Activated T-helper 1 cell treated with anti-CD3 and anti-CD28 coated beads, Interleukin-12 subunit alpha, Interleukin-12 subunit beta, Interleukin-2, Interleukin-4 antibody, amounts not matched to agents 30 ng/mL and 10 ng/mL and 1 ng/mL, durations not matched to agents 14 hours and 24 hours and 36 hours (primary cell): Measurements from ENCODE around the gene PLEKHA1. TPM values are rescaled to one million over a fixed set of nuclear protein-coding genes. Genes with fewer than 3 reads are reported as not detected.

Source experiments
- DNase-seq: peaks from one replicate; pipeline ENCODE4 v3.0.0; 2021; ENCODE audit warnings: low spot score
- H3K27ac Mint-ChIP-seq: one replicate; pipeline ENCODE4 v1.8.0; 2021; ENCODE audit warnings: mild to moderate bottlenecking, mixed read lengths
- H3K27me3 Mint-ChIP-seq: one replicate; pipeline ENCODE4 v1.8.0; 2022; ENCODE audit warnings: mild to moderate bottlenecking, moderate library complexity, mixed read lengths; ENCODE audit not compliant: insufficient read depth
- H3K36me3 Mint-ChIP-seq: one replicate; pipeline ENCODE4 v1.8.0; 2021; ENCODE audit warnings: low read depth, mixed read lengths
- H3K4me1 Mint-ChIP-seq: one replicate; pipeline ENCODE4 v1.8.0; 2021; ENCODE audit warnings: low read depth, mixed read lengths
- H3K4me3 Mint-ChIP-seq: one replicate; pipeline ENCODE4 v1.8.0; 2021; ENCODE audit warnings: mild to moderate bottlenecking, moderate library complexity, mixed read lengths
- H3K9me3 Mint-ChIP-seq: one replicate; pipeline ENCODE4 v1.8.0; 2021; ENCODE audit warnings: mixed read lengths
- intact Hi-C: fragments of 100-400 bp; cut with micrococcal nuclease; formaldehyde crosslinking; loops from one replicate; pipeline ENCODE4 v1.15.1; 2024
- total RNA-seq: library from RNA; stranded (reverse); gene quantifications from 2 replicates; pipeline ENCODE4 v1.2.3, GENCODE V29; 2022

The PLEKHA1 gene
- total RNA-seq, 1 donor from 2014 or later: 4.1 TPM

- intact Hi-C loops: no loop called here
- peaks cover 26% of the 10 kb centered on the region for H3K27me3 Mint-ChIP-seq
- DNase-seq: no peak
- H3K4me1 Mint-ChIP-seq: peaks cover 10% of the 10 kb centered on the region
- no peak overlapping the region for H3K4me3 Mint-ChIP-seq
- no peaks in the 10 kb centered on the region for H3K9me3 Mint-ChIP-seq
- no peak overlapping the region for H3K27ac Mint-ChIP-seq
- peaks cover 2% of the 10 kb centered on the region for H3K36me3 Mint-ChIP-seq
Observed at GRCh38 chr10:122391875-122392274, 17.4 kb downstream of the PLEKHA1 start.

GRCh38 chr10:122392835-122393234 lies 18.3 kb downstream of the PLEKHA1 start:
- no peak for DNase-seq
- Mint-ChIP-seq H3K4me3 (no peak overlapping the region), H3K9me3 (no peaks in the 10 kb centered on the region), H3K36me3 (peaks cover 2% of the 10 kb centered on the region), H3K4me1 (peaks cover 10% of the 10 kb centered on the region), H3K27me3 (peaks cover 26% of the 10 kb centered on the region), H3K27ac (no peak overlapping the region)
- intact Hi-C loops: no loop called here

GRCh38 chr10:122393288-122393687 lies 18.8 kb downstream of the PLEKHA1 start:
- Mint-ChIP-seq H3K9me3 (no peaks in the 10 kb centered on the region), H3K27ac (no peak overlapping the region), H3K36me3 (peaks cover 2% of the 10 kb centered on the region), H3K4me3 (no peak overlapping the region), H3K4me1 (peaks cover 6% of the 10 kb centered on the region), H3K27me3 (peaks cover 23% of the 10 kb centered on the region)
- DNase-seq: no peak
- intact Hi-C loops: no loop called here

GRCh38 chr10:122402548-122403131 lies 28.1 kb downstream of the PLEKHA1 start:
- DNase-seq: no peak
- Mint-ChIP-seq H3K4me1 (peaks cover 8% of the 10 kb centered on the region), H3K36me3 (peaks cover 4% of the 10 kb centered on the region), H3K4me3 (no peak overlapping the region), H3K27ac (no peak overlapping the region), H3K27me3 (peaks cover 2% of the 10 kb centered on the region), H3K9me3 (no peaks in the 10 kb centered on the region)
- intact Hi-C loops: no loop called here

- Mint-ChIP-seq H3K36me3 (peaks cover 4% of the 10 kb centered on the region), H3K27me3 (peaks cover 2% of the 10 kb centered on the region), H3K27ac (no peak overlapping the region), H3K4me1 (peaks cover 14% of the 10 kb centered on the region), H3K9me3 (no peaks in the 10 kb centered on the region), H3K4me3 (no peak overlapping the region)
- intact Hi-C loops: no loop called here
- no peak for DNase-seq
Observed at GRCh38 chr10:122404576-122404975, 30.1 kb downstream of the PLEKHA1 start.

- Mint-ChIP-seq H3K27me3 (peaks cover 8% of the 10 kb centered on the region), H3K4me1 (peaks cover 14% of the 10 kb centered on the region), H3K9me3 (no peaks in the 10 kb centered on the region), H3K4me3 (no peak overlapping the region), H3K36me3 (peaks cover 5% of the 10 kb centered on the region), H3K27ac (no peak overlapping the region)
- intact Hi-C loops: loop anchor here (1.0 to 5.0 kb wide), 3 partner anchors 9 to 35 kb away; partner anchors contain the start of gene PLEKHA1
- DNase-seq: no peak
Observed at GRCh38 chr10:122407375-122408125, 33.0 kb downstream of the PLEKHA1 start.

GRCh38 chr10:122413327-122413726 lies 38.8 kb downstream of the PLEKHA1 start:
- Mint-ChIP-seq H3K4me1 (peaks cover 19% of the 10 kb centered on the region), H3K9me3 (no peaks in the 10 kb centered on the region), H3K27me3 (peaks cover 9% of the 10 kb centered on the region), H3K4me3 (no peak overlapping the region), H3K27ac (no peak overlapping the region), H3K36me3 (peaks cover 9% of the 10 kb centered on the region)
- intact Hi-C loops: no loop called here
- no peak for DNase-seq

- H3K27me3 Mint-ChIP-seq: peaks cover 2% of the 10 kb centered on the region
- no peak for DNase-seq
- peaks cover 12% of the 10 kb centered on the region for H3K36me3 Mint-ChIP-seq
- H3K9me3 Mint-ChIP-seq: no peaks in the 10 kb centered on the region
- H3K4me1 Mint-ChIP-seq: peaks cover 41% of the 10 kb centered on the region
- no peak overlapping the region for H3K27ac Mint-ChIP-seq
- intact Hi-C loops: loop anchor here (1.0 kb wide), 1 partner anchor 42 kb away; no protein-coding TSS in a partner anchor
- H3K4me3 Mint-ChIP-seq: no peak overlapping the region
Observed at GRCh38 chr10:122417667-122418066, 43.2 kb downstream of the PLEKHA1 start.

- intact Hi-C loops: no loop called here
- H3K9me3 Mint-ChIP-seq: no peaks in the 10 kb centered on the region
- H3K4me1 Mint-ChIP-seq: peaks cover 41% of the 10 kb centered on the region
- no peak overlapping the region for H3K4me3 Mint-ChIP-seq
- no peak overlapping the region for H3K27ac Mint-ChIP-seq
- peaks cover 12% of the 10 kb centered on the region for H3K36me3 Mint-ChIP-seq
- H3K27me3 Mint-ChIP-seq: peaks cover 2% of the 10 kb centered on the region
- no peak for DNase-seq
Observed at GRCh38 chr10:122419016-122419415, 44.5 kb downstream of the PLEKHA1 start.

- H3K4me1 Mint-ChIP-seq: peaks cover 41% of the 10 kb centered on the region
- H3K27ac Mint-ChIP-seq: no peak overlapping the region
- no peaks in the 10 kb centered on the region for H3K27me3 Mint-ChIP-seq
- H3K4me3 Mint-ChIP-seq: no peak overlapping the region
- intact Hi-C loops: no loop called here
- H3K9me3 Mint-ChIP-seq: no peaks in the 10 kb centered on the region
- H3K36me3 Mint-ChIP-seq: peaks cover 10% of the 10 kb centered on the region
- DNase-seq: no peak
Observed at GRCh38 chr10:122419876-122420623, 45.5 kb downstream of the PLEKHA1 start.

- H3K9me3 Mint-ChIP-seq: no peaks in the 10 kb centered on the region
- H3K4me3 Mint-ChIP-seq: no peak overlapping the region
- no peaks in the 10 kb centered on the region for H3K27me3 Mint-ChIP-seq
- no peak for DNase-seq
- no peak overlapping the region for H3K27ac Mint-ChIP-seq
- peaks cover 10% of the 10 kb centered on the region for H3K36me3 Mint-ChIP-seq
- peaks cover 41% of the 10 kb centered on the region for H3K4me1 Mint-ChIP-seq
- intact Hi-C loops: no loop called here
Observed at GRCh38 chr10:122420624-122421007, 46.1 kb downstream of the PLEKHA1 start.

- Mint-ChIP-seq H3K4me1 (peaks cover 38% of the 10 kb centered on the region), H3K9me3 (no peaks in the 10 kb centered on the region), H3K4me3 (no peak overlapping the region), H3K36me3 (peaks cover 8% of the 10 kb centered on the region), H3K27ac (no peak overlapping the region), H3K27me3 (no peaks in the 10 kb centered on the region)
- intact Hi-C loops: no loop called here
- DNase-seq: no peak
Observed at GRCh38 chr10:122421054-122421625, 46.6 kb downstream of the PLEKHA1 start.

GRCh38 chr10:122421742-122422141 lies 47.2 kb downstream of the PLEKHA1 start:
- H3K9me3 Mint-ChIP-seq: no peaks in the 10 kb centered on the region
- no peak for DNase-seq
- intact Hi-C loops: no loop called here
- no peaks in the 10 kb centered on the region for H3K27me3 Mint-ChIP-seq
- no peak overlapping the region for H3K27ac Mint-ChIP-seq
- H3K4me3 Mint-ChIP-seq: no peak overlapping the region
- peaks cover 8% of the 10 kb centered on the region for H3K36me3 Mint-ChIP-seq
- peaks cover 33% of the 10 kb centered on the region for H3K4me1 Mint-ChIP-seq
